Lung microvascular endothelial cell (primary cell): ENCODE data around the gene EIF1. TPM values are rescaled to one million over a fixed set of nuclear protein-coding genes. Genes with fewer than 3 reads are reported as not detected.
"Not testable (repeated sequence)": the region's sequence is repeated elsewhere in the genome, so short reads cannot be mapped to it uniquely, and the experiment has no call there.

Experiments
- DNase-seq, 2 donors: peaks; one replicate each; pipeline versions ENCODE4 v3.0.0 to v3.0.0-alpha.2; 2010; ENCODE audit warnings: low read depth in 2 of 2
- total RNA-seq: library from RNA; depleted of rRNA; stranded (reverse); fragments of >200 nt; gene quantifications from 2 replicates; pipeline ENCODE4 v1.2.1, GENCODE V29; 2014

EIF1 gene
- total RNA-seq = 41.2 and 82.5 TPM in 2 replicates

- DNase-seq = peak; percentile 100
Measured at GRCh38 chr17:41688641-41689496, at the start of gene EIF1. Gene EIF1, plus strand, starts transcription at chr17:41688885. Its CDS starts 154 bp downstream, at chr17:41689039.

GRCh38 chr17:41638941-41639340 is 49.7 kb upstream of the EIF1 start:
- no peak for DNase-seq

GRCh38 chr17:41639492-41640473 is 48.9 kb upstream of the EIF1 start:
- no peak for DNase-seq

GRCh38 chr17:41640596-41640995 is 48.1 kb upstream of the EIF1 start:
- not testable (repeated sequence) for DNase-seq

- no peak for DNase-seq
Measured at GRCh38 chr17:41642252-41643156, 46.2 kb upstream of the EIF1 start.

- DNase-seq = no peak
Measured at GRCh38 chr17:41647038-41647813, 41.5 kb upstream of the EIF1 start.

GRCh38 chr17:41647940-41648410 is 40.7 kb upstream of the EIF1 start:
- peak; percentile 58 to 73 for DNase-seq

- DNase-seq = peak; percentile 73 to 84
Measured at GRCh38 chr17:41648411-41649195, 40.1 kb upstream of the EIF1 start.

- DNase-seq = no peak
Measured at GRCh38 chr17:41649923-41650519, 38.7 kb upstream of the EIF1 start.

- DNase-seq = no peak
Measured at GRCh38 chr17:41650794-41651624, 37.7 kb upstream of the EIF1 start.

- no peak for DNase-seq
Measured at GRCh38 chr17:41651625-41652460, 36.8 kb upstream of the EIF1 start.

- no peak for DNase-seq
Measured at GRCh38 chr17:41652461-41652970, 36.2 kb upstream of the EIF1 start.

GRCh38 chr17:41653421-41653820 is 35.3 kb upstream of the EIF1 start:
- DNase-seq = no peak

GRCh38 chr17:41653892-41654677 is 34.6 kb upstream of the EIF1 start:
- DNase-seq = no peak

- no peak for DNase-seq
Measured at GRCh38 chr17:41654678-41655607, 33.7 kb upstream of the EIF1 start.
